ENCODE data around the gene TRANK1.

The TRANK1 gene

GRCh38 chr3:36923523-36923943, 21.3 kb downstream of the TRANK1 start:
- Histone ChIP-seq H3K36me3 (replicated peaks) (no peaks in the 10 kb centered on the region), H3K4me3 (no peak overlapping the region), H3K4me1 (no peaks in the 10 kb centered on the region), H3K27me3 (ENCODE audit: low read depth) (0 out of 2 replicates have a peak, but pooled peaks cover 5% of the 10 kb centered on the region), H3K9me3 (no peaks in the 10 kb centered on the region)
- DNase-seq (ENCODE audit: low spot score in 2 of 2): no peak
- in situ Hi-C loops (cut with MboI; ENCODE audit: low sequenced_read_pairs): no loop called here

GRCh38 chr3:36920884-36921567, 23.8 kb downstream of the TRANK1 start:
- in situ Hi-C loops (cut with MboI; ENCODE audit: low sequenced_read_pairs): no loop called here
- Histone ChIP-seq H3K27me3 (ENCODE audit: low read depth) (peaks cover 7% of the 10 kb centered on the region; the same call in 1 of the 2 replicates), H3K4me3 (no peak overlapping the region), H3K9me3 (no peaks in the 10 kb centered on the region), H3K4me1 (no peaks in the 10 kb centered on the region), H3K36me3 (replicated peaks) (no peaks in the 10 kb centered on the region)
- no peak for DNase-seq (ENCODE audit: low spot score in 2 of 2)

DNA sequence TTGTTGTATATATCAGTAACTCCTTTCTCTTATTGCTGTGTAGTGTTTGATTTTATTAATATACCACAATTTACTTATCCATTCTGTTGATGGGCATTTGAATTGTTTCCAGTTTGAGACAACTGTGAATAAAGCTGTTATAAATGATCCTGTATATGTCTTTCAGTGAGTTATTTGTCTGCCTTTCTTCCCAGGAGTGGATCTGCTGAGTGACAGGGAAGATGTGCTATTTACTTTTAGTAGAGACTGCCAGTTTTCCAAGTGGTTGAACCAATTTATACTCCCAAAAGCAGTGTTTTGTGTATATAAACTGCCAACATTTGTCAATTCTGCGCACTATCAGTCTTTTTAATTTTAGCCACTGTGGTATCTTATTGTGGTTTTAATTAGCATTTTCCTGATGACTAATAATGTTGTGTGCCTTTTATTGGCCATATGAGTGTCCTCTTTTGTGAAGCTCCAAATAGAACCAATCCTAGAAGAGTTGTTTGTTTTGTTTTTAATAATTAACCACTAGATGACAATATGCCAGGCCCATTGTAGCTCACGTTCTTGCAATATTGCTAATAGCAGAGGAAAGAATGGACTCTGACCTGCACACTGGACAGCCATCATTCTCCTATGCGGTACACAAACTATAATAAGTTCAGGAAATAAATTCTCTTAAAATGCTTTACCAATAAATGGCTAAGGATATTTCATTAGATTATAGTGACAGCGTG, 25.3 kb downstream of the TRANK1 start:
- Histone ChIP-seq H3K27me3 (ENCODE audit: low read depth) (peaks cover 7% of the 10 kb centered on the region; the same call in 1 of the 2 replicates), H3K9me3 (no peaks in the 10 kb centered on the region), H3K36me3 (replicated peaks) (no peaks in the 10 kb centered on the region), H3K4me3 (no peak overlapping the region), H3K4me1 (no peaks in the 10 kb centered on the region)
- in situ Hi-C loops (cut with MboI; ENCODE audit: low sequenced_read_pairs): no loop called here
- no peak for DNase-seq (ENCODE audit: low spot score in 2 of 2)

DNA sequence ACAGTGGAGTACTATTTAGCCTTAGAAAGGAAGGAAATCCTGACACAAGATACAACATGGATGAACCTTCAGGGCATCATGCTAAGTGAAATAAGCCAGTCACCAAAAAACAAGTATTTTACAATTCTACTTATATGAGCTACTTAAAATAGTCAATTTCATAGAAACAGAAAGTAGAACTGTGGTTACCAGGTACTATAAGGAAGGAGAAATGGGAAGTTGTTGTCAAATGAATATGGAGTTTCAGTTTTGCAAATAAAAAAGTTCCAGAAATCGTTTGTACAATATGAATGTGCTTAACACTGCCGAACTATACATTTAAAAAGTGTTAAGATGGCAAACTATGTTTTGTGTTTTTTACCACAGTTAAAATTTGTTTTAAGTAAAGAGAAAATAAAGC, 26.8 kb downstream of the TRANK1 start:
- DNase-seq (ENCODE audit: low spot score in 2 of 2): no peak
- in situ Hi-C loops (cut with MboI; ENCODE audit: low sequenced_read_pairs): no loop called here
- no peak overlapping the region for H3K4me3 ChIP-seq
- no peaks in the 10 kb centered on the region for H3K36me3 ChIP-seq (replicated peaks)
- no peaks in the 10 kb centered on the region for H3K4me1 ChIP-seq
- no peaks in the 10 kb centered on the region for H3K9me3 ChIP-seq
- H3K27me3 ChIP-seq (ENCODE audit: low read depth): peaks cover 7% of the 10 kb centered on the region; the same call in 1 of the 2 replicates

GRCh38 chr3:36911990-36912804, 32.7 kb downstream of the TRANK1 start:
- in situ Hi-C loops (cut with MboI; ENCODE audit: low sequenced_read_pairs): no loop called here
- no peaks in the 10 kb centered on the region; the same call in 1 of the 2 replicates for H3K4me1 ChIP-seq
- DNase-seq (ENCODE audit: low spot score in 2 of 2): no peak

DNA sequence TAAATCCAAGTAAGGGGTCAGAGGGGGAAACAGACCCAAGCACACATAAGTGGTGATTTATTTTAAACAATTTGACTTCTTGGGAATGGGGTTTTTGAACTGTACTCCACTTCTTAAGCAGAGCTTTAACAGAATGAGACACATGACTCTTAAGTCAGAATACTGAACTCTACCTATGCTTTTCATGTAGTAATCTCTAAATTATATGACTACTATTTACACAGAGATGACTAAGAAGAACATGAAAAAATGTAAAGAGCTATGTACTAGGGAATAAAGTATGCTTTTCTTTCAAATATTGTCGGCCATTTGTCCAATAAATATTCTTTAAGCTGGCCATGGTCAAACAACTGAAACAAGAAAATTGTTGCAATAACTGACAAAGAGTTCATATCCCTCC, 35.2 kb downstream of the TRANK1 start:
- DNase-seq (ENCODE audit: low spot score in 2 of 2): no peak
- no peaks in the 10 kb centered on the region for H3K9me3 ChIP-seq
- no peaks in the 10 kb centered on the region for H3K27me3 ChIP-seq (ENCODE audit: low read depth)
- H3K4me3 ChIP-seq: no peak overlapping the region
- in situ Hi-C loops (cut with MboI; ENCODE audit: low sequenced_read_pairs): no loop called here
- H3K4me1 ChIP-seq: no peaks in the 10 kb centered on the region; the same call in 1 of the 2 replicates
- H3K36me3 ChIP-seq (replicated peaks): no peaks in the 10 kb centered on the region

More at GRCh38 chr3:36911990-36912804, 32.7 kb downstream of the TRANK1 start:
- no peaks in the 10 kb centered on the region for H3K36me3 ChIP-seq (replicated peaks)
- H3K27me3 ChIP-seq (ENCODE audit: low read depth): no peaks in the 10 kb centered on the region
- H3K4me3 ChIP-seq: no peak overlapping the region
- H3K9me3 ChIP-seq: no peaks in the 10 kb centered on the region

DNA sequence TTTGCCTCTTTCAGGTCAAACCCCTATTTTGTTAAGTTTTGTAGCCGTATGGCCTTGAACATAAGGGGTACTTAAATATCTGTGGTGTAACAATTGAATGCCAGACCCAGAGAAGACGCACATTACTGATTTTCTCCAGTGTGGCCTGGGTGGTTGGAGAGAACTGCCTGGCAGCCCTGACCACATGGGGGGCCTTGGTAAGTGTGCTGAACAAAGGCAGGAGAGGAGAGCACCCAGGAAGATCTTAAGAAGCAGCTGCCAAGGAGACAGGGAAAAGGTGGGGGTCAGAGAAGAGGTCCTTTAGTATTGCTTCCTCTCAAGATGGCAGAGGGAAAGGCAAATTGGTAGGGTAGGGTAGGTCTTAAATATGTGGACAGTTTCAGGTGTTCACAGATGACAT, 35.7 kb downstream of the TRANK1 start:
- DNase-seq (ENCODE audit: low spot score in 2 of 2): no peak
- no peaks in the 10 kb centered on the region for H3K36me3 ChIP-seq (replicated peaks)

GRCh38 chr3:36908647-36909180, 36.1 kb downstream of the TRANK1 start:
- no peak for DNase-seq (ENCODE audit: low spot score in 2 of 2)
- no peak overlapping the region for H3K4me3 ChIP-seq
- H3K9me3 ChIP-seq: no peaks in the 10 kb centered on the region
- no peaks in the 10 kb centered on the region; the same call in 1 of the 2 replicates for H3K4me1 ChIP-seq
- H3K36me3 ChIP-seq (replicated peaks): no peaks in the 10 kb centered on the region
- H3K27me3 ChIP-seq (ENCODE audit: low read depth): no peaks in the 10 kb centered on the region
- in situ Hi-C loops (cut with MboI; ENCODE audit: low sequenced_read_pairs): no loop called here

More for the DNA sequence above, 35.7 kb downstream of the TRANK1 start:
- in situ Hi-C loops (cut with MboI; ENCODE audit: low sequenced_read_pairs): no loop called here
- H3K27me3 ChIP-seq (ENCODE audit: low read depth): no peaks in the 10 kb centered on the region
- no peaks in the 10 kb centered on the region; the same call in 1 of the 2 replicates for H3K4me1 ChIP-seq
- no peaks in the 10 kb centered on the region for H3K9me3 ChIP-seq
- no peak overlapping the region for H3K4me3 ChIP-seq

GRCh38 chr3:36907911-36908646, 36.8 kb downstream of the TRANK1 start:
- in situ Hi-C loops (cut with MboI; ENCODE audit: low sequenced_read_pairs): no loop called here
- H3K9me3 ChIP-seq: no peaks in the 10 kb centered on the region
- H3K27me3 ChIP-seq (ENCODE audit: low read depth): no peaks in the 10 kb centered on the region
- H3K36me3 ChIP-seq (replicated peaks): no peaks in the 10 kb centered on the region
- DNase-seq (ENCODE audit: low spot score in 2 of 2): peak in 1 of 2 experiments; percentile 42
- H3K4me3 ChIP-seq: peak overlapping the region; percentile 9
- no peaks in the 10 kb centered on the region; the same call in 1 of the 2 replicates for H3K4me1 ChIP-seq

DNA sequence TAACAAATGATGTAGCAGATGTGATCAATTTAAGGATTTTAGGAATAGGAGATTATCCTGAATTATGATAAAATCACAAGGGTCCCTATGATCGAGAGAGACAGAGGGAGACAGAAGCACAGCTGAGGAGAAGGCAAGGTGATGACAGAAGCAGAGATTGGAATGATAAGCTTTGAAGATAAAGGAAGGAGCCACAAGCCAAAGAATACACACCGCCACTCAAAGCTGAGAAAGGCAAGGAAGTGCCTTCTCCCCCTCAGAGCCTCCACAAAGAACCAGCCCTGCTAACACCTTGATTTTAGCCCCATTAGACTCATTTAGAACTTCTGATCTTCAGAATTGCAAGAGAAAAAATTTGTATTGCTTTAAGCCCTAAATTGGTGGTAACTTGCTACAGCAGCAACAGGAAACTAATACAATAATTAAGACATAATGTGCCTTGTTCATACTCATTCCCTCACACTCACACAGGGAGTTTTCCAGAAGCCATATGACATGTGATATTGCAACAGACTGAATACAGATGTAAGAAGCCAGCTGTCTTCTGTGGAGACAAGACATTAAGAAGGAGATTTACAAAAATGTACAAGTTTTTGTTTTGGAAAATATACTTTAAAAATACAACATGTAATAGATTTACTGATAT, 38.2 kb downstream of the TRANK1 start:
- in situ Hi-C loops (cut with MboI; ENCODE audit: low sequenced_read_pairs): no loop called here
- Histone ChIP-seq H3K27me3 (ENCODE audit: low read depth) (no peaks in the 10 kb centered on the region), H3K36me3 (replicated peaks) (no peaks in the 10 kb centered on the region), H3K4me1 (peaks cover 8% of the 10 kb centered on the region), H3K4me3 (no peak overlapping the region), H3K9me3 (no peaks in the 10 kb centered on the region)
- DNase-seq (ENCODE audit: low spot score in 2 of 2): no peak

DNA sequence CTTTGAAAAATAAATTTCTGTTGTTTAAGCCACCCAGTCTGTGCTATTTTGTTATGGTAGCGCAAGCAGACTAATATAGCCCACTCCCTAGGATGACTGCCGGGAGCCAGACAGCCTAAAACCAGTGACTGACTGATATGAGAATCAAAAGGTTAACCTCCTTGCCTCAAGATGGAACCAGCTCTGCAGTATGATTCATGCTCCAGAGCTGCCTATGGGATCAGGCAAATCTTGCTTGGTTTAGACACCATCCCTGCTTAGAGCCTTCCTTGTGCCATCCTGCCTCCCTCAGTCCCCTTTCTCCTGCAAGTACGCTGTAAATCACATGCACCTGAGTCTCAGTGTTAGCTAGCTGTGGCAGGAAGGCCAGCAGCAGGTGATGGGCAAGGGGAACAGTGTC, 39.3 kb downstream of the TRANK1 start:
- H3K27me3 ChIP-seq (ENCODE audit: low read depth): no peaks in the 10 kb centered on the region
- no peaks in the 10 kb centered on the region for H3K9me3 ChIP-seq
- no peak for DNase-seq (ENCODE audit: low spot score in 2 of 2)
- H3K4me3 ChIP-seq: no peak overlapping the region
- peaks cover 8% of the 10 kb centered on the region for H3K4me1 ChIP-seq
- H3K36me3 ChIP-seq (replicated peaks): no peaks in the 10 kb centered on the region
- in situ Hi-C loops (cut with MboI; ENCODE audit: low sequenced_read_pairs): no loop called here

- H3K9me3 ChIP-seq: no peaks in the 10 kb centered on the region
- no peaks in the 10 kb centered on the region for H3K36me3 ChIP-seq (replicated peaks)
- DNase-seq (ENCODE audit: low spot score in 2 of 2): no peak
- in situ Hi-C loops (cut with MboI; ENCODE audit: low sequenced_read_pairs): no loop called here
- H3K4me3 ChIP-seq: no peak overlapping the region
- H3K4me1 ChIP-seq: peaks cover 8% of the 10 kb centered on the region
- no peaks in the 10 kb centered on the region for H3K27me3 ChIP-seq (ENCODE audit: low read depth)
Observed at GRCh38 chr3:36904641-36905040, 40.2 kb downstream of the TRANK1 start.

Measured in HAP-1 (cell line).